Stimulated activated CD8-positive, alpha-beta memory T cell treated with anti-CD3 and anti-CD28 coated beads, Interleukin-12 subunit alpha, Interleukin-12 subunit beta, amount 100 ng/mL, for 24 hours (primary cell): ENCODE measurements around the gene OTUD1.

ENCODE experiments used
- DNase-seq: peaks from one replicate; pipeline ENCODE4 v3.0.0-alpha.2; 2020; ENCODE audit errors: extremely low read depth

The OTUD1 gene

GRCh38 chr10:23421397-23421796, 17.5 kb upstream of the OTUD1 start:
- DNase-seq = no peak

- DNase-seq = no peak
Measured at GRCh38 chr10:23422003-23422411, 16.9 kb upstream of the OTUD1 start.

- DNase-seq = no peak
Measured at GRCh38 chr10:23432166-23432565, 6.7 kb upstream of the OTUD1 start.

GRCh38 chr10:23432639-23433038, 6.2 kb upstream of the OTUD1 start:
- no peak for DNase-seq

GRCh38 chr10:23433701-23434100, 5.2 kb upstream of the OTUD1 start:
- no peak for DNase-seq

GRCh38 chr10:23435378-23435777, 3.5 kb upstream of the OTUD1 start:
- no peak for DNase-seq

- DNase-seq = no peak
Measured at GRCh38 chr10:23436983-23437382, 1.9 kb upstream of the OTUD1 start.

GRCh38 chr10:23437963-23438546, 820 bp upstream of the OTUD1 start:
- no peak for DNase-seq

GRCh38 chr10:23439452-23439960, 631 bp downstream of the OTUD1 start:
- no peak for DNase-seq

GRCh38 chr10:23439961-23440889, 1.4 kb downstream of the OTUD1 start:
- DNase-seq = no peak

GRCh38 chr10:23441251-23441650, 2.4 kb downstream of the OTUD1 start:
- no peak for DNase-seq

GRCh38 chr10:23442936-23443335, 4.1 kb downstream of the OTUD1 start:
- DNase-seq = no peak

GRCh38 chr10:23445591-23445990, 6.7 kb downstream of the OTUD1 start:
- no peak for DNase-seq

- DNase-seq = no peak
Measured at GRCh38 chr10:23448323-23448722, 9.4 kb downstream of the OTUD1 start.

GRCh38 chr10:23448802-23449570, 10.1 kb downstream of the OTUD1 start:
- no peak for DNase-seq

GRCh38 chr10:23452033-23452655, 13.3 kb downstream of the OTUD1 start:
- no peak for DNase-seq

- DNase-seq = no peak
Measured at GRCh38 chr10:23453465-23453864, 14.6 kb downstream of the OTUD1 start.

GRCh38 chr10:23457632-23458417, 18.9 kb downstream of the OTUD1 start:
- no peak for DNase-seq

GRCh38 chr10:23459308-23459939, 20.5 kb downstream of the OTUD1 start:
- no peak for DNase-seq

- no peak for DNase-seq
Measured at GRCh38 chr10:23461557-23461956, 22.7 kb downstream of the OTUD1 start.

GRCh38 chr10:23467012-23467411, 28.1 kb downstream of the OTUD1 start:
- DNase-seq = no peak
